Measurements from ENCODE around the gene PRDM16. TPM values are rescaled to one million over a fixed set of nuclear protein-coding genes. Genes with fewer than 3 reads are reported as not detected.

The PRDM16 gene
- total and polyA plus RNA-seq, 2 of the 13 experiments (the other 11 are each of a cell fraction or from before 2014, with no cell fraction given), result 0.15 to 0.81 TPM

GRCh38 chr1:3219005-3219790 lies 150.2 kb downstream of the PRDM16 start (continued):
- TF ChIP-seq MNT (IDR thresholded peaks at IDR 0.05) (no peak), AHDC1 (CRISPR knock-in tag; IDR thresholded peaks at IDR 0.05; ENCODE audit: borderline replicate concordance) (no peak), MTA1 (CRISPR knock-in tag; IDR thresholded peaks at IDR 0.05; ENCODE audit: borderline replicate concordance) (peak; percentile 71; the same call in 1 of the 2 replicates), REPIN1 (CRISPR knock-in tag; IDR thresholded peaks at IDR 0.05; ENCODE audit: borderline replicate concordance, low read depth) (0 out of 2 replicates have a peak, but pooled peaks have one; percentile 57), ZNF263 (CRISPR knock-in tag; IDR thresholded peaks at IDR 0.05) (0 out of 2 replicates have a peak, but pooled peaks have one; percentile 11), ZNF501 (CRISPR knock-in tag; IDR thresholded peaks at IDR 0.05) (peak; percentile 61; the same call in 1 of the 2 replicates), HES4 (CRISPR knock-in tag; IDR thresholded peaks at IDR 0.05; ENCODE audit: borderline replicate concordance) (no peak), ZNF354B (CRISPR knock-in tag; IDR thresholded peaks at IDR 0.05) (no peak), TCF7 (IDR thresholded peaks at IDR 0.05; ENCODE audit: low read depth) (no peak), ZFX (CRISPR knock-in tag; IDR thresholded peaks at IDR 0.05; ENCODE audit: low read depth) (peak; percentile 61), SOX13 (IDR thresholded peaks at IDR 0.05) (no peak), SOX13 (CRISPR knock-in tag; conservative IDR thresholded peaks at IDR 0.05 in 1 of 2, IDR thresholded peaks at IDR 0.05 in 1 of 2) (peak in 1 of 2 experiments; percentile 48; a peak in 2 of 4 replicates), ZNF567 (CRISPR knock-in tag; IDR thresholded peaks at IDR 0.05; ENCODE audit: borderline replicate concordance) (no peak; the same call in 1 of the 2 replicates), ERF (CRISPR knock-in tag; IDR thresholded peaks at IDR 0.05) (peak; percentile 24; the same call in 1 of the 2 replicates), SOX6 (IDR thresholded peaks at IDR 0.05) (no peak), SOX6 (CRISPR knock-in tag; IDR thresholded peaks at IDR 0.05) (peak; percentile 47; the same call in 1 of the 2 replicates), MXI1 (IDR thresholded peaks at IDR 0.05; ENCODE audit: borderline replicate concordance, low read depth, low read length) (no peak), NKX3-1 (CRISPR knock-in tag; IDR thresholded peaks at IDR 0.05) (peak; percentile 38; the same call in 1 of the 2 replicates), ZSCAN9 (CRISPR knock-in tag; IDR thresholded peaks at IDR 0.05; ENCODE audit: borderline replicate concordance) (peak; percentile 31; the same call in 1 of the 2 replicates), HOXA3 (CRISPR knock-in tag; IDR thresholded peaks at IDR 0.05) (peak; percentile 22; the same call in 1 of the 2 replicates)
- TF ChIP-seq, protein P1, sequence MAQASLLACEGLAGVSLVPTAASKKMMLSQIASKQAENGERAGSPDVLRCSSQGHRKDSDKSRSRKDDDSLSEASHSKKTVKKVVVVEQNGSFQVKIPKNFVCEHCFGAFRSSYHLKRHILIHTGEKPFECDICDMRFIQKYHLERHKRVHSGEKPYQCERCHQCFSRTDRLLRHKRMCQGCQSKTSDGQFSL (CRISPR knock-in tag; IDR thresholded peaks at IDR 0.05), result no peak
